Stimulated activated CD4-positive, alpha-beta T cell treated with anti-CD3 and anti-CD28 coated beads, Interleukin-4, amount 100 ng/mL, for 24 hours (primary cell): Measurements from ENCODE around the gene DIP2C.
A peak's percentile ranks its signal among the peaks of the same experiment; 100 is the strongest.
"Not testable (repeated sequence)": the region's sequence is repeated elsewhere in the genome, so short reads cannot be mapped to it uniquely, and the experiment has no call there.

Source experiments
- DNase-seq: peaks from one replicate; pipeline ENCODE4 v3.0.0-alpha.2; 2020

DIP2C gene

DNA sequence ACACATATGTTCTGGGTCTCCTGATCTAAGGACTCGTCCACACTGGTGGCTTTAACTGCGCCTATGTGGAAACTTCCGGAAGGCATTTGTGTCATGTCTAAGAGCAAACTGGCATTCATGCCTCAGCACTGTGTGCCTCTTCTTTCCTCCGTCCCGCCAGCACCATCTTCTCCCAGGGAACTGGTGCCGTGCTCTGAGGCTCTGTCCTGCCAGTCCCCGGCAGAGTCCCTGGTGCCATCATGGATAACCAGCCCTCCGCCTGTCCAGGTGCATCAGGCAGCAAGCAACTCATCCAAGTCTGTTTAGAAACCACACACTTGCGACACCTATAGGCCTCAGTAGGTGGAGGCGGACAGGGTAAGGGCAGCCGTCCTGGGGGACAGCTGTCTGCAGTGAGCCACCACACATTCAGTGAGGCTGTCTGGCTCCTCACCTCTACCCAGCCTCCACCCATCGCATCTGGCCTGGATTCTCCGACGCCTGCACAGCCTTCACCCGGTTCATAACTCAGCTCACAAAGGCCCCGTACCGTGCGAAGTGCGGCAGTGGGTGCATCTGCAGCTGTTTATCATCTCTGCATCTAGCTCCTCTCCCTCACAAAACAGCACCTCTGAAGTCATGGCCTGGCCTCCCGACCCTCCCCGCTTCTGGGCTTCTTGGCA is 162.7 kb downstream of the DIP2C start:
- no peak for DNase-seq

DNA sequence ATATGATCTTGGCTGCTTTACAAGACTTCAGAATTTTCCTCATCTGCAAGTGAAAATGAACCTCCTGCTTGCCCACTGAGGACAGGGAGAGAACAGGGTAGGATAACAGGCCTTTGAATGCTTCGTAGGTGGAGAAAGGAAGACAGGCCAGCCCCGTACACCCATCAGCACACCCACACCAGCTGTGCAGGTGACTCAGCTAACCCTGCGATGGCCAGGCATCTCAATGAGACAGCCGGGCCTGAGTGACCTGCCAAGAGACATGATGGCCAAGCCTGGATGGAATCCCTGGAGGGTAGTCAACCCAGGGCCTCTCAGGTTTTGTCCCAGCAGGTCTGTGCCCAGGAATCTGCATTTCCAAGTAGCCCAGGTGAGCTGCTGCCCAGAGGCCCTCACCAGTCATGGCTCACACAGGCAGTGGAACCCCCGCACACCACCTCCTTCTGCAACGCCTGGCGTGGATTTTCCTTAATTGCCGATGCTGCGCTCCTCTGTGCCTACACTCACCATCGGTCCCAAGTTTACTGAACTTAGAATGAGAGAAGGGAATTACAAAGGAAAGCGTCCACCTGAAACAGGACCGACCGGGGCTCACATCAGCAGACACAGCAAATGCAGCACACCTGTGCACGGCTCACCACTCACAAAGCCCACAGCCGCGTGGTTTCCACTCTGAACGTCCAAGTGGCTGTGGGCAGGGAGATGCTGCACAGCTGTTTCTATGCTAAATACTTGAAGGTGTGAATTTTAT is 163.7 kb downstream of the DIP2C start:
- no peak for DNase-seq

DNA sequence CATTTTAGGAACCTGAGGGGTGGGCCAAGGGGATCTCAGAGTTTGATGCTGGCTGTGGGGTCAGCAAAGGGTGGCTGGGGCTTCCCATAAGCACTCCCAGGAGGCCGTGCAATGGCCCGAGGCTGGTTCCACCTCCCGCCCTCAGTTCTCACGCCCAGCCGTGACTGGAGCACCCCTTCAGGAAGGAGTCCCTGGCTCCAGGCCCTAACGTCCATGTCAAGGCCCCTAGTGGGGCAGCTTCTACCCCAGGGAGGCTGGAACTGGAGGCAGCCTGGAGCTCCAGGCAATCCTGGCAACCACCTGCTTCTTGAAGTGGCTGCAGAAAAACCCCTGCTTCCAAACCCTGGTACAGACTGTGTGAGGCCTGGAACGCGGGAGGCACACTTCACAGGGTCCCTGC is 165.5 kb downstream of the DIP2C start:
- no peak for DNase-seq

DNA sequence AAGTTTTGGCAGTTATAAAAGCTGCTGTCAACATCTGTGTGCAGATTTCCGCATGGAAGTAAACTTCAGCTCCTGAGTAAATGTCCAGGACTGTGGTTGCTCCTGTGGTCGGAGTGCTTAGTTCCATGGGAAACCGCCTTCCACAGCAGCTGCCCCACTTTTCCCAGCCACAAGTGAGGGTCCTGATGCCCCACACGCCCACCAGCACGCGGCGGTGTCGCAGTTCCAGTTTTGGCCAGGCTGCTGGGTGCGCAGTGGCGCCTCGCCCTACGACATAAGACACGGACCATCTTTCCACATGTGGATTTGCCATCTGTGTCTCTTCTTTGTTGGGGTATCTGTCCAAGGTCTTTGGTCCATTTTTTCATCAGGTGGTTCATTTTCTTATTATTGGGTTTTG is 167.1 kb downstream of the DIP2C start:
- DNase-seq: no peak

DNA sequence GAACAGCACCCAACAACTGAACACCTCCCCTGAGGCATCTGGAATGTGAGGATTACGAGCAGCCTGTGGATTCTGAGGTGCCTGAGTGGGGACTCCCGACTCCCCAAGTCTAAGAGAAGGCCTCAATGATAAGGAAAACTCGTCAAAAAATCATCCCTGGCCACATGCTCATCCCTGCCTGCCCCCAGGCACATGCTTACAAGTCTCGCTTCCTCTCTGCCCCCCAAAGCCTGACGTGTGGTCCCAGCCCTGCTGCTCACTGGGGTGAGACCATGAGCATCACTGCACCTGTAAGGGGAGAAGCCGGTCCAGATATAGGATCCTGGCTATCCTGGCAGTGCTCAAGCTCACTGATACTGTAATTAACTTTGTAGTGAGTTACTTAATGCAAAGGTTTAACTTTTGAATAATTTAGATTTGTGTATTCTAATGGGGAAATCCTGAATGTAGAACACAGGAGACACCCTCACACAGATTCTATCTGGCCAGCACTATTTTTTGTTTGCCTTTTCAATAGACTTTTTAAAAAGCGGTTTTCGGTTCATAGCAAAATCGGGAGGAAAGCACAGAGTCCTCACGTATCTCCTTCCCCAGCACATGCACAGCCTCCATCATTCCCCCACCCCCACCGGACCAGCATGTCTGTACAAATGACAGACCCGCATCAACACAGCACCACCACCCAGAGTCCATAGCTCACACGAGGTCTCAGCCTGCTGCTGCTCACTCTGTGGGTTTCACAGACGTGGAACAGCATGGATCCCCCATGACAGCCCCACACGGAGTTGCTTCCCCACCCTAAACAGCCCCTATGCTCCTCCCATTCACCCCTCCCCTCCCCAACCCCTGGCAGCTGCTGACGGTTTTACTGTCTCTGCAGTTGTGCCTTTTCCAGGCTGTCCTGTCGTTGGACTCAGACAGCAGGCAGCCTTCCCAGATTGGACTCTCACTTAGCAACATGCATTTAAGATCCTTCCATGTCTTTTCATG is 167.9 kb downstream of the DIP2C start:
- DNase-seq: no peak

DNA sequence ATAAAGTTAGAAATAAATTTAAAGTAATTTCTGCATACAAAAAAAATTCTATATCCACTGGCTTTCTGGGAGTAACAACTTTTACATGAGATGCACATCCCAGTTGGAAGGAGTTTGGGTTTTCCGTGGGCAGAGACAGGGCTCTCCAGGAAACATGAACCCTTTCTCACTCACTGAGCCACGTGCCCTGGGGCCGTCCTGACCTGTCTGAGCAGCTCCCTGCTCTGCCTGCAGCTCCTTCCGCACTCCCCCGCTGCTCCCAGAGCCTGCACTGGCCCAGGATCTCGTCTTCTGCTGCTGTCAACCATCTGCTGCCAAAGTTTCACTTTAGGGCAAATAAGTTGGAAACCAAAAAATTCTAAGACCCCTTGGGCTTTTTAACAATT is 169.1 kb downstream of the DIP2C start:
- DNase-seq: no peak

DNA sequence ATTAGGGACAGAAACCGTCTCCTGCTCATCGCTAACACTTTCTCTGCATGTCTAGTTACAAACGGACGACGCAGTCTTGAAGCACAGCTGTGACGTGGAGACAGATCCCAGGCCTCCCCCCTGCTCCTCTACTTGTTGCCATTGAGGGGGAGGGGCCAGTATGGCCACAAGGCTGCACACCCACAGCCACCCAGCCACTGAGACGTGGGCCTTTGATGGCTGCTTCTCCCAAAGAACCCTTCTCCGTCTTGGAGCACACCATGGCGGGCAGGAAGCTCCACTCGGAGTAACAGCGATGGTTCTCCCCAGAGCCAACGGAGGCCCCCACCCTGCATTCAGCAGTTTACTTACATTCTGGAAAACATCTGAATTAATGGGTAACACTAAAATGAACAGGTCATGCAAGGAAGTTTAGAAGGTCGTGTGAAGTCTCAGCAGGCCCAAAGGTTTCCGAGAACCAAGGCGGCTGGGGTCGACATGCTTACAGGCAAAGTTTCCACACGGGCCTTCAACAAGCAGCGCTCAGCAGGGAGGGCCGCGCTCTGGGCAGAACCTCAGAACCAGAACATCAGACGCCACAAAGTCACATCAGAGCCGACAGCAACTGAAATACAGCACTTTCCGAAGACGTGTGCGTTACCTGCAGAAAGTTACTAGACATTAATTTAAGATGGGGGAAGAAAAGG is 169.6 kb downstream of the DIP2C start:
- DNase-seq: no peak

DNA sequence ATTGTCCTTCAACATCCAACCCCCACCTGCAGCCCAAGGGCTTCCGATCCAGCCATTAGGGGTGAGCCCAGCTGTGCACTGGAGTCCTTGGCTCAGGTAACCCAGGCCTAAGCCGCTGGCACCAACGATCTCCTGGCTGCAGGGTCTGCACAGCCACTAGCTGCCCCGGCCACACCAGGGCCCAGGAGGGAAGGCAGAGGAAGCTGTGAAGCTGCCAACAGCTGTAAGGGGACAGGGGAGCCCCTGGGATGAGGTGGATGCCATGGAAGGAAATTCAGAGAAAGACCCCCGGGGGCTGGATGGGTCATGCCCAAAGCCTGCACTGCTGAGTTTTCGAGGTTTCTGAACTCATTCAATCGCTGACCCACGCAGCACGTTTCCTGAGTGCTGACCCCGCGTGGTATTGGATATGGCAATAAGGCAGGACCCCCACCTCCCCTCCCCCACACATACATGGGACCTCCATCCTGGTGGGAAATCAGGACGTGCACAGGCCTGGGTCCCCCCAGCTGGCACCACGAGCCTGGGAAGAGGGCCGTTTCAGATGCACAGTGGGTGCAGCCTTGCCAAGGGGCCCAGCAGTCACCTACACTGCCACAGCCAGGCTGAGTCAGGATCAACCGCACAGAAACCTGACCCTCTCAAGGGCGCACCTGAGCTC is 170.3 kb downstream of the DIP2C start:
- no peak for DNase-seq

DNA sequence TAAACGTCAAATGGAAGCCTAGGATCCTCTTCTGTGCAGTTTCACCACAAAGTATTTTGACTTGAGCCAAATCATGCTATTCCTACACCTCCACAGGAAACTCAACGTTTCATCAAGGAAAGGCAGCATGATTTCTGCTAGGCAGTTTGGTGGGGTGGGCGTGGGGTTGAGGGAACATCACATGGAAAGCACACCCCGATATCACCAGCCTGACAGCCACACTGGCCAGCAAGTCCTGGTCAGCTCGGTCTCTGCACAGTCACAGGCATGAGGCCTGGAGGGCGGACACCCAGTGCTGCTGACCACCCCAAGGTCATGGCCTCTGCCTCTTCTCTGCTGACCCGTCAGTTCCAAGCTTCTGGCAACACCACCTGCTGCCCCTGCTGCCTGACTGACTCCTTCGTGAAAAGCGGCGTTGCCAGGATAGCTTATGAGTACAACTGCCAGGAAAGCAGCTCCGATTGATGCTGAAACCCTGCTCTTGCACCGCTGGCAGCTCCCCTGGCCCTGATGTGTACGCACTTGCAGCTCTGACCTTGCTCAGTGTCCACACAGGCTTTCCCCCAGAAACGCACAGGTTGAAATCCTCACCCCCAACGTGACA is 171.5 kb downstream of the DIP2C start:
- DNase-seq: no peak

DNA sequence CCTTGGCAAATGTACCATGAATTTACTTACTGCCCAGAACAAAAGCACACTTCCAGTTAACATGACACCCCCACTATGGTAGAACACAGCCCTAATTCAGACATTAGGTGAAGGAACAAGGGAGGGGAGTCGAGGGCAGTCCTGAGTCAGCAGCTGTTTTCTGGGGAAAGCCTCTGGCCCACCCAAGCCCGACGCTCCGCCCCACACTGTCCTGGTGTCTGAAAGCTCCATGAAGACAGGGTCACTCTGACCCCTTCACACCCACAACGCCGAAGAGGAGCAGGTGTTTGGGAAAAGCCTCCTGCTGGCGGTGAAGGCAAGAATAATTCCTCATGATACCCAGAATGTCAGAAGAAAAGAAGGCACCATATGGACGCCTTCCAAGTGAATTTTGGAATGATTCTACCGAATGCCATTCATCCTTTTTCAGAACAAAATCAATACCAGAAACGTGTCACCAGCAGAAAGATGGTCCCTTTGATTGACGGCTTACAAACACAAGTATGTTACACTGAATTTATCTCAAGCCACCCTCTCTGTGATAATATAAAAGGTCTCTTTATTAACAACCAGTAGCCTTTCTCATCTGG is 172.1 kb downstream of the DIP2C start:
- DNase-seq: no peak

DNA sequence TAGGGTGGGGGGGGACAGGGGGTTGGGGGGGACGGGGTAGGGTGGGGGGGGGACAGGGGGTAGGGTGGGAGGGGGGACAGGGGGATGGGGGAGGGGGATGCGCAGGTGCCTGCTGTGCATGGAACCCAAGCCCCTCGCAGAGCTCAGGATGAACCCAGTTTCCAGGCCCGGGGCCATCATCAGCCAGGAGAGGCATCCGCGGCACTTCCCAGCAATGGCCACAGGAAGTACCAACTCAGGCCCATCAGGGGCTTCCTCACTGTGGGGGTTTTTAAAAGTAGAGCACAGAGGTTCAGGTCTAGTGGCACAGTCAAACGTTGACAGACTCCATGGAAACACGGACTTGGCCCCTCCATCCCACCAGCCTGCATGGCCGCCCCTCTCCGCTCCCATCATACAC is 172.7 kb downstream of the DIP2C start:
- DNase-seq: no peak

DNA sequence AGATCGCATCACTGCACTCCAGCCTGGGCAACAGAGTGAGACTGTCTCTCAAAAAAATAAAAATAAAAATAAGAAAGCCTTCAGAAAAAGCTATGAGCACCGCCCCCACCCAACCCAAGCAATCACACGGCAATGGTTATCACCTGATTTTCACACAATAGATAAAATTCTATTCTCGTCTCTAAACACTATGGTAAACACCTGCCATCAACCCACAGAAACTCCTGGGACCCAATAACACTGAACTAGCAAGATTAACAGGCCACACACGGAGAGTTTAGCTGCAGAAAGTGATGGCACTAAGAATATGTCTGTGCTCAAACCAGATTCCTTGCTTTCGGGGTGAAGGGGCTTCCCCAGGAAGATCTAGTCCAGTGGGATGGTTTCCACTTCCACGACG is 173.8 kb downstream of the DIP2C start:
- no peak for DNase-seq

DNA sequence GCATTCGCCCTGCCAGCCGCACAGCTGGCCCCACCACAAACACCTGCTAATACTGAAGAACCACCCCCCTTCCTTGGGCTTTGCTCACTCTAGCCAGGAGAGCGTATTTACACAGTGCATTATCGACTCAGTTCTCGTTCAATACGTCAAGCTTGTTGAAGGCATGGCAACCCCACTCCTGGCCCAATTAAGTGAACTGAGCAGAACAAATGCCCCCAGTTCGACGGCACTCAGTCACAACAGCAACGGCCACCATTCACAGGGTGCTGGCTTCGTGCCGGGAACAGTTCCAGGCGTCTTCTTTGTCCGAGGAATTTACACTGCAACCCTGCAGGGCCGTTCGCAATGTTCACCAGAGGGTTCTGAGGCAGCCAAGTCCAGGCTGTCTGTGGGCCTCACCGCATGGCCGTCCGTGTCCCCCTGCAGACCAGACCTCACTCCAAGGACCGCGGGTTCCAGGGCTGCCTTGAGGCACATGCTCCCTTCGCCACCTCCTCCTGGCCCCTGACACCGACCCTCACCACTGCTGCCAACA is 175.3 kb downstream of the DIP2C start:
- no peak for DNase-seq

DNA sequence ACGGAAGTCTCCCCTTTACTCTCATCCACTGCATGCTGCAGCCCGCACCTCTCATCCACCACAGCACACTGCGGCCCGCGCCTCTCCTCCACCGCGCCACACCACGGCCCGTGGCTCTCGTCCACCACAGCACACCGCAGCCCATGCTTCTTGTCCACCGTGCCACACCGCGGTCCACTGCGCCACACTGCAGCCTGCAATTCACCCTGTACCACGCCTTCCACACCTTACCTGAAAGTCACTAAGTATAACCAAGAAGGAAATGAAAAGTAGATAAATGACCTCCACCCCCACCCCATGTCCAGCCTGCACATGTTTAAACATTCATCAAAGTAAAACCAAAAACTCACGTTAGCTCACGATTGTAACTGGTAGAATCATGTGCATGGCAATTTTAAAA is 176.1 kb downstream of the DIP2C start:
- DNase-seq: no peak

DNA sequence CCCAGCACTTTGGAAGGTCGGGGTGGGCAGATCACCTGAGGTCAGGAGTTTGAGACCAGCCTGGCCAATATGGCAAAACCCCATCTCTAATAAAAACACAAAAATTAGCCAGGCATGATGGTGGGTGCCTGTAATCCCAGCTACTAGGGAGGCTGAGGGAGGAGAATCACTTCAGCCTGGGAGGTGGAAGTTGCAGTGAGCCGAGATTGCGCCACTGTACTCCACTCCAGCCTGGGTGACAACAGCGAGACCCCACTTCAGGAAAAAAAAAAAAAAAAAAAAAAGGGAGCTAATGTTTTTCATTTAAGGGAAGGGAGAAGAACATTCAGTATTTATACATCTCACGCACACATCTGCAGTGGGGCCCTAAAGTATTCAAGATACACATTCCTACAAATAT is 176.8 kb downstream of the DIP2C start:
- DNase-seq: not testable (repeated sequence)

DNA sequence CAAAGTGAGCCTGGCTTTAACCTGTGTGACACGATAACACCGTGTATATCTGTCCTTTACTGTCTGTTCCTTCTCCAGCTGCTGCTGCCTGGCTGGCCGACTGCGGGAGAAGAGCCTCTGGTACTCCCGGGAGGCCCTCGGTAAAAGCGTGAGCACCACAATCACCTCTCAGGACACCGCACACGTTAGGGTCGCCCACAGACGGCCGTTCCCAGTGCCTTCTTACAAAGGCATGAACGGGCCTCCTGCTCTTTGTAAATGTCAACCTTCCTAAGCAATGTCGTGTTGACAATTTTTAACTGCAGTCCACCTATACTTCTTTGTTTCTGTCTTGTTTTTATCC is 177.6 kb downstream of the DIP2C start:
- DNase-seq: no peak

DNA sequence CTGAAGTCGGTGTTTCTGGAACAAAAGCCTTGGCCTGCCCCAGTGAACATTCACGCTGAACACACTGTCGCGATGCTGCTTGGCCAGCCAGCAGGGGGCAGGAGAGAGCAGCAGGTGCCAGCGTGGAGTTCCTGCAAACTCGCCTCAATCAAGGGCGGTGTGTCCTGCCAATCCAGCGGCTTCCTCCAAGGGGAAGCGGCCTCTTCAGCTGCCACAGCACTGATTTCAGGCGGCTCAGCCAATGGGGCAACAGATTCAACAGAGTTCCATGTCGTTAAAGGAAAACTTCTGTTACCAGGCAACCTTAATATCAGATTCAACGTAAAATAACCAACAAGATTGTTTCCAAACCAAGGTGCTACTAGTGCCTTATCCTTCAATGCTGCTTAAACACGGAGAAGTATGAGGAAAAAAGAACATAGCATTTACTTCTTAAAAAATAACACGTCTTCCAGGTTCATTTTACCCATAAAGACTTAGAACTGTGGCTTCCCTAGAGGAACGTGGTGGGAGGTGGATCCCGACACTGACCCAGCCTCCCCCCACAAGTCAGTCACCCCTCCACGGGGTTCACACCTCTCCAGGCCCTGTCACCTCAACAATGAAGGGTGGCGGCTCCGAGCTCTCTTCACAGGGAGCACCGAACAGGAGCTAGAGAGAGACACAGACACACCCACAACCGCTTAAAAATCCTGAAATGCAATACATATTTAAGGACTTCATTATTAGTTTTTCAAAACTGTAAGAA is 178.2 kb downstream of the DIP2C start:
- peak; percentile 83 for DNase-seq

DNA sequence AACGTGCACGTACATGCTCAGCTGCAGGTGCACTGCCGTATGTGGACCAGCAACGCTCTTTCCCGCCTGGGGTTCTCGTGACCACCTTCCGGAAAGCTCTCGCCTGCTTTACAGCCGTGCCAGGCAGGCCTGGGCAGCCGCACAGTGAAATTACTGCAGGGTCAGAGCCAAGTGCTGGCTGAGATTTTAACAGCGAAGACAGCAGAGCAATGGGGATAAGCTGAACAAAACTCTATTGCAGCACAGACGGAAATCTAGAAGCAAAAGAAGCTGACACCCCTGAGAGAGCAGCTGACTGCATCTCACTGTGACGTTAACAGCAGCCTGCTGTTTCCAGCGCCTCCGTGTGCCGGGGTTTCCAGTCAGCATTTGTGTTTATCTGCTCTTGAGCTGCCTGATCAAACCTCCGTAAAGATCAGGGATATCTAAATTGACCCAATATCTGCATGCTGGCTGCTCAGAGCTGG is 179.0 kb downstream of the DIP2C start:
- DNase-seq: no peak

DNA sequence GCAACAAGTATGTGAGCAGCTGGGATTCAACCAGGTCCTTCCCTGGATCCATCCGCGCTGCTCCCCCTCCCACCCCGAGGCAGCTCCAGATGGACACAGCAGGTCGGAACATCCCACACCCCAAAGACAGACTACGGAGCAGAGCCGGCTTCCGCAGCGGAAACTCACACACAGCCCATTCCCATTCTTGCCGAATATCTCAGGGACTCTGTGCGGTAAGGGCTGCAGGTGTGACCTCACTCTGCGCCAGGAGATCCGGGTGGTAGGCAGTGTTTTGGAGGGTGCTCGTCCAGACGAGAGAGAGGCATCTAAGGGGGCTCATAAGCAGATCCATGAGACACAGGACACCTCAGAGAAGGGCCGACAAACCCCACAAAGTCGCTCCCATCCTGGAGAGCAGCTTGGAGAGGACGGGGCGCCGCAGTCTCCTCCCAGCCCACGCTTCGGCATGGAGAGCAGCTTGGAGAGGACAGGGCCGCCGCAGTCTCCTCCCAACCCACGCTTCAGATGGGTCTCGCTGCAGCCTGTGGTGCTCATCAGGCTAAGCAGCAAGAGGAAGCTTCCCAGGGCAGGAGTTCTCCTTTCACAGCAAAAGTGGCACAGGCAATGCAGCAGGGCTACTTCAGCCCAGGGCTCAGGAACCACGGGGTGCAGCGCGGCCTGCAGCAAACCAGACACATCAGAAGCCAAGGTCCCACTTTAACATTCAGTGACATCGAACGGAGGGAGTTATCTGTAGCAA is 179.9 kb downstream of the DIP2C start:
- no peak for DNase-seq

DNA sequence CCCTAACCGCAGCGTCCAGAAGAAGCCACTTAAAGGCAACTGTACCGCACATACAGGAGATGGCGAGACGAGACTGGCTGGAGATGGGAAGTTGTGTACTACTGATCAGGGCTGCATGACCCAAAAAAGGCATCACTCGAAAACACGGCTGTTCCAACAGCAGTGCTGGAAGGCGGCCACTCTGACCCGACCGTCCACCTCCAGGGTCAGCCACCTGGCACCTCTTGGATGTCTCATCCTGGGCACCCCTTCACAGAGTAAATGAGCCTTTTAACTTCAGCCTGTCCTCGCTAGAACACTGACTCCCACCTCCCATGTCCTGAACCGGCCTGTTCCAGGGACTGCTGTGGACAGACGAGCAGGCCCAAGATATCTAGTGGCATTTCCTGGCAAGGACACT is 180.7 kb downstream of the DIP2C start:
- no peak for DNase-seq
